Measurements from ENCODE around the gene CEP41. TPM values are rescaled to one million over a fixed set of nuclear protein-coding genes. Genes with fewer than 3 reads are reported as not detected.
"Not testable (repeated sequence)": the region's sequence is repeated elsewhere in the genome, so short reads cannot be mapped to it uniquely, and the experiment has no call there.

The CEP41 gene
- total RNA-seq, 2 experiments from 2014 or later = 27.1 to 28.7 TPM

DNA sequence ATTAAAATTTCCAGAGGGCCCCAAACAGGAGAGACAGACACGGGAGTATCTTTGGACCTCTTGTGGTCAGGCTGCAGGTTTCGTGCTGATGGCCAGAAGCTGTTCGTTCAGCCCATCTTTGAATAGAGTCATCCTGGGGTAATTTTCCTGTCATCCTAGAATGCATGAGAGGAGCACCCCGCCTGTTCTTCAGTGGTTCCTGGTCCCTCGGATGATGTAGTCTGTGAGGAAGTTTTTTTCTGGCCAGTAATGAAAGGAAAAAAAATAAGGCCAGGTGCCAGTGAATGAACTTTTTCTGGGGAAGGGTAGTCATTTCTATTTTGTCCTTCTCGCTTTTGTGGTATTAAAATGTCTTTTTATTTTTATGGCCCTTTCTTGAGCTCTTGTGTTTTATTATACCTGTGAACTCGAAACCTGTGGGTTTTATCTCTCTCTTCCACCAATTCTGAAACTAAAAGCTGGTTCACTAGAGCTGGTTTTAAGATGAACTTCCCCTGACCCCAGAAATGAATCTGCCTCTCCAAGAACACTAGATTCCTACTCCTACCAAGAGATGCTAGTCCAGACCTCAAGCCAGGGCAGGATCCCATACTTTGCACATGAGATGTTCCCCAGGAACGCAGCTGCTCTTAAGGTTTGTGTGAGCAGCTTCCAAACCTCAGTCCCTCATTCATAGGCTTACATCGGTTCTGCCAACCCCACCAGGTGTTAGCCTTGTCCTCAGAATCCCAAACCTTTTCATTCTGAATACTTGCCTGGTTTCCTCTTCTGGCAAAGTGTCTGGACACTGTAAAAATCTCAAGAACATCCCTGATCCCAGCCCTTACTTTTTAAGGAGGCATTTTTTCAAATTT lies 35.7 kb upstream of the CEP41 start:
- Mint-ChIP-seq H3K27me3 (no peaks in the 10 kb centered on the region), H3K4me3 (peak overlapping the region; percentile 46), H3K4me1 (peaks cover 17% of the 10 kb centered on the region), H3K27ac (peak overlapping the region; percentile 73), H3K36me3 (peaks cover 4% of the 10 kb centered on the region), H3K9me3 (peaks cover 7% of the 10 kb centered on the region)
- POLR2A ChIA-PET = interaction anchor here (0.5 to 1.7 kb wide), 4 partner anchors 35 to 1544 kb away, joined by 3 to 4 read pairs (median 3); partner anchors contain the start of gene CEP41
- no peak for DNase-seq
- ATAC-seq (ENCODE audit: low read depth) = peak; percentile 66

DNA sequence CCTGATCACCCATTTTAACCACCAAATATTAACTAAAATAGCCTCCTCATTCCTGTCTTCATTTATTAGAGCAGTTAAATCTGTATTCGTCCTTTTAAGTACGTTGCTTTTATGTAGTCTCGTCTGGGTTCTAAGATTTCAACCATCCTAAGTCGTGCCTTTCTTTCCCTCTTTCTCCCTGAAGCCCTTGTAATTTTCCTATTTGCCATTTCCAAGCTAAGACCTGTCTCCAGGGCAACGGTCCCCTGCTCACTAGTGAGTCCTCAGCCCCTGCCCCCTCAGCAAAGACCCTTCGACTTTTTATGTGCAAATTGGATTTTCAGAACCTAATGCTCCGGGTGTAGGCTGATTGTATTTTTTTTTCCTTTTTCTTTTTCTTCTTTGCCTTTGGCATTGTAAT lies 35.0 kb upstream of the CEP41 start:
- no peak for ATAC-seq (ENCODE audit: low read depth)
- peaks cover 7% of the 10 kb centered on the region for H3K9me3 Mint-ChIP-seq
- H3K27me3 Mint-ChIP-seq = no peaks in the 10 kb centered on the region
- DNase-seq = no peak
- H3K4me1 Mint-ChIP-seq = peaks cover 17% of the 10 kb centered on the region
- peaks cover 5% of the 10 kb centered on the region for H3K36me3 Mint-ChIP-seq
- H3K4me3 Mint-ChIP-seq = no peak overlapping the region
- no peak overlapping the region for H3K27ac Mint-ChIP-seq
- POLR2A ChIA-PET = no interaction called here

DNA sequence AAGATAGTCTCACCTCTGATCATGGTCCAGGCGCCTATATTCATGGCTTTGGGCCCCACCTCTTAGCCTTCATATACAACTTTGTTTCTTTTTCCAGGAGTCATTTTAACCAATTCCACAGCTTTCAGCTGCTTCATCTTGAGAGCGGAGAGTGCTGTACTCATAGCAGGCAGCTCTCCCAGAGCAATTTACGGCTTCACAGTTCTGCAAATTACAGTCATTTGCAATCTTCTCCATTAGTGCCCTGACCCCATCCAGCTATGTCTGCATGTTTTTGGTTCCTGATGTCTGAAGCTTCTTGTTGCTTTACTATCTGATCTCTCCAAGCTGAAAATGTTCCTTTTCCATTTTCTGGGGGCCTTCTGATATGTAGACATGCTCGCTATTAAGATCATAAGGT lies 33.1 kb upstream of the CEP41 start:
- Mint-ChIP-seq H3K9me3 (peaks cover 7% of the 10 kb centered on the region), H3K4me1 (peaks cover 19% of the 10 kb centered on the region), H3K27me3 (peaks cover 4% of the 10 kb centered on the region), H3K27ac (no peak overlapping the region), H3K4me3 (no peak overlapping the region), H3K36me3 (peaks cover 7% of the 10 kb centered on the region)
- POLR2A ChIA-PET = no interaction called here
- ATAC-seq (ENCODE audit: low read depth) = no peak
- DNase-seq = no peak

DNA sequence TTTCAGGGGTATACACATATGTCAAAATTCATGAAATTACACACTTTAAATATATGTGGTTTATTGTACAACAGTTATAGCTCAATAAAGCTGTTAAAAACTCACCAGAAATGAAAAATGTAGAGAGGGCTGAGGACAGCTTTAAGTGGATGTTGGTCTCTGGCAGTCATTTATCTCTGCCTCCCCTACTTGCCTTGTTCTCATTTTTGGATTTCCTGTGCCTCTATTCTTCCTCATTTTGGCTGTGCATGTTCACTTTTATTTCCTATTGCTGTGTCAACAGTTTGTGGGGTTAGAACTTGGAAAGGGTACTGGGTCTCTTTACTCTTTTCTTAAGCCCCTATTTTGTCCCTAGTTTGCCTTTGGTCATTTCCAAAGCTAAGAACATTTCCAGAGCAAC lies 32.5 kb upstream of the CEP41 start:
- H3K9me3 Mint-ChIP-seq = peaks cover 4% of the 10 kb centered on the region
- H3K4me1 Mint-ChIP-seq = peaks cover 19% of the 10 kb centered on the region
- H3K4me3 Mint-ChIP-seq = no peak overlapping the region
- POLR2A ChIA-PET = no interaction called here
- ATAC-seq (ENCODE audit: low read depth) (no peak), DNase-seq (no peak)
- peak overlapping the region; percentile 14 for H3K27ac Mint-ChIP-seq
- H3K27me3 Mint-ChIP-seq = peaks cover 6% of the 10 kb centered on the region
- H3K36me3 Mint-ChIP-seq = peaks cover 7% of the 10 kb centered on the region

DNA sequence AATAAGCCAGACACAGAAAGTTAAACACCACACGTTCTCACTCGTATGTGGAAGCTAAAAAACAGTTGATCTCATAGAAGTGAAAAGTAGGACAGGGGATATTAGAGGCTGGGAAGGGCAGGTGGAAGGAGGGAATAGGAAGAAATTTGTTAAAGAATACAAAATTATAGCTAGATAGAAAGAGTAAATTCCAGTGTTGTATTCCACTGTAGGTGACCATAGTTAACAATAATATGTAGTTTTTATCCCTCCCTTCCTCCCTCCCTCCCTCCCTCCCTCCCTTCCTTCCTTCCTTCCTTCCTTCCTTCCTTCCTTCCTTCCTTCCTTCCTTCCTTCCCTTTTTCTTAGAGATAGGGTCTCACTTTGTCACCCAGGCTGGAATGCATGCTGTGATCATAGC lies 31.2 kb upstream of the CEP41 start:
- H3K9me3 Mint-ChIP-seq = peaks cover 3% of the 10 kb centered on the region
- H3K27me3 Mint-ChIP-seq = peaks cover 6% of the 10 kb centered on the region
- H3K4me1 Mint-ChIP-seq = peaks cover 19% of the 10 kb centered on the region
- no peak overlapping the region for H3K4me3 Mint-ChIP-seq
- peaks cover 7% of the 10 kb centered on the region for H3K36me3 Mint-ChIP-seq
- POLR2A ChIA-PET = no interaction called here
- no peak overlapping the region for H3K27ac Mint-ChIP-seq
- DNase-seq (no peak), ATAC-seq (ENCODE audit: low read depth) (no peak)

DNA sequence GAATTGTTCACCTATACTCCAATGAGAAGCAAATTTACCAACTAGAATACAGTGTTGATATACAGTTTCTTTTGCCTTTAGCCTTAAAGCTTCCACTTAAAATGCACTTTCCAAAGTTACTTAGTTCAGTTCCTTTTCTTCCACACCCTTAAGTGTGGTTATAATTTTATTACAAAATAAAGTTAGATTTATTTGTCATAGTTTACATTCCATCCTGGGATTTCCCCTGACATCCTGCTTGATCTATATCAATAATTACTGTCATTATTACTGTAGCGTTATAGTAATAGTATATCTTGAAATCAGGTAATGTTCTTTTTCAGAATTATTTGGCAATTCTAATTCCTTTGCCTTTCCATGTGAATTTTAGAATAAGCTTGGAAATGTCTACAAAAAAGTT lies 27.8 kb upstream of the CEP41 start:
- POLR2A ChIA-PET = no interaction called here

DNA sequence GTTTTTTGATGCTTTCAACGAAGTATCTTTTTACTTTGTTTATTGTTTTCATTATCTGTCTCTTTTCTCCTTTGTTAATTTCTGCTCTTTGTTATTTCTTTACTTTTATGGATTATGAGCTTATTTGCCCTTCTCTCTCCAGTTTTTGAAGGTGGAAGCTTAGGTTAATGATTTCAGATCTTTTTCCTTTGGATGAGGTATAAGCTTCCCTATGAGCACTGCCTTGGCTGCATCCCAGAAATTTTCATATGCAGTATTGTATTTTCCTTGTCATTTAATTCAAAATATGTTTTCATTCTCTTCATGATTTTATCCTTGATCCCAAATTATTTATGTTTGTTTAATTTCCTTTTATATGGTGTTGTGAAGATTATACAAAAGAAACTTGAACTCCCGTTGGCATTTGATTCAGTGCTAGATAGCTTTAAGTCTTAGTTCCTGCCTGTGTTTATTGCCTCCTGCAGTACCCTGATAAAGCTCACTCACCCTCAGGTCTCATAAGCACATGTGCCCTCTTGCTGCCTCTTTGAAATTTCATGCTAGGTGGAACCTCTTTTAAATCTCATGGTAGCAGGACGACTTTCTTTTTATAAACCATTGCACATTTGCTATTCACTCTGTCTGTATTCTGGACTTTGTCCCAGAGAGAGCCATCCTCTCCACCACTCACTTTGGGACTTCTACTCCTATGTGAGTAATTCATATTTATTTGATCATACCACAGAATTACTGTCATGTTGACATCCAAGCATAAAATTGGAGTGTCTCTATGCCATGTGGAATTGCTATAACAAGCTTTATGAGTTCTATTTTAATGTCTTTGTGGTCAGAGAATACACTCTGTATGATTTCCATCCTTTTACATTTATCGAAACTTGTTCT lies 23.0 kb upstream of the CEP41 start:
- H3K4me3 Mint-ChIP-seq = no peak overlapping the region
- no peak for ATAC-seq (ENCODE audit: low read depth)

More for the DNA sequence above, 27.8 kb upstream of the CEP41 start:
- no peak overlapping the region for H3K4me3 Mint-ChIP-seq
- peaks cover 6% of the 10 kb centered on the region for H3K27me3 Mint-ChIP-seq
- peaks cover 3% of the 10 kb centered on the region for H3K9me3 Mint-ChIP-seq
- ATAC-seq (ENCODE audit: low read depth) (no peak), DNase-seq (no peak)
- no peak overlapping the region for H3K27ac Mint-ChIP-seq
- H3K4me1 Mint-ChIP-seq = peaks cover 12% of the 10 kb centered on the region
- peaks cover 9% of the 10 kb centered on the region for H3K36me3 Mint-ChIP-seq

DNA sequence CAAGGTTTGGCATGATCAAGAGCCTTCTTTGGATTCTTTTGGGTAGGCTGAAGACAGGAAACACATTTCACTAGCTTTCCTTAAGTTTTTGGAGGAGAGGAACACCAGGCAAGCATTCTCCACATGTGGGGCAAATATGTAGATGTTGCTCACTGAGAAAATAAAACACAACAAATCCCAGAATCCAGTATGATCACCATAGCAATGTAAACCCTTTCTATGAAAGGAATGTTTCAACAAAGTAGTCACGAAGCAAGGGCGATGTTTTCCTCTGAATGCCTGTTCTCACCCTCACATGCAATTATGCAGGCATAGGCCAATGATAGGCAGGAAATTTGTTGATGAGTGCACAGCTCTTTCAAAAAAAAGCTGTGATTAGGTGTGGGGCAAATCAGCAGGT lies 20.5 kb upstream of the CEP41 start:
- H3K4me1 Mint-ChIP-seq = peaks cover 12% of the 10 kb centered on the region
- H3K27ac Mint-ChIP-seq = no peak overlapping the region
- DNase-seq (no peak), ATAC-seq (ENCODE audit: low read depth) (no peak)
- H3K36me3 Mint-ChIP-seq = peaks cover 18% of the 10 kb centered on the region
- no peaks in the 10 kb centered on the region for H3K27me3 Mint-ChIP-seq
- no peak overlapping the region for H3K4me3 Mint-ChIP-seq
- POLR2A ChIA-PET = interaction anchor here (0.7 kb wide), 1 partner anchor 93 kb away, joined by 3 read pairs; no protein-coding TSS in a partner anchor
- peaks cover 8% of the 10 kb centered on the region for H3K9me3 Mint-ChIP-seq

More for the DNA sequence above, 23.0 kb upstream of the CEP41 start:
- no peak for DNase-seq
- Mint-ChIP-seq H3K27me3 (peaks cover 1% of the 10 kb centered on the region), H3K36me3 (peaks cover 13% of the 10 kb centered on the region), H3K27ac (no peak overlapping the region), H3K9me3 (peaks cover 8% of the 10 kb centered on the region), H3K4me1 (peaks cover 4% of the 10 kb centered on the region)
- POLR2A ChIA-PET = no interaction called here

DNA sequence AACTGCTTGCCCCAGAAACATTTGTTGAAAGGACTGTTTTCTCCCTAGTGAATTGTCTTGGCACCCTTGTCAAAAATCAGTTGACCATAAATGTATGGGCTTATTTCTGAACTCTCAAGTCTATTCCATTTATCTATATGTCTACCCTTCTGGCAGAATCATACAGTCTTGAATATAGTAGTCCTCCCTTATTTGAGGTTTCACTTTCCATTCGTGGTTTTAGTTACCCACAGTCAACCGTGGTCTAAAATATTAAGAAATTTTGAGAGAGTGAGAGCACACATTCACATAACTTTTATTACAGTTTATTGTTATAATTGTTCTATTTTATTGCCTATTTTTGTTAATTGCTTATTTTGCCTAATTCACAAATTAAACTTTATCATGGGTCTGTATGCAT lies 17.4 kb upstream of the CEP41 start:
- H3K27me3 Mint-ChIP-seq = no peaks in the 10 kb centered on the region
- peak; percentile 86 for ATAC-seq (ENCODE audit: low read depth)
- POLR2A ChIA-PET = interaction anchor here (0.6 kb wide), 1 partner anchor 25 kb away, joined by 3 read pairs; no protein-coding TSS in a partner anchor

DNA sequence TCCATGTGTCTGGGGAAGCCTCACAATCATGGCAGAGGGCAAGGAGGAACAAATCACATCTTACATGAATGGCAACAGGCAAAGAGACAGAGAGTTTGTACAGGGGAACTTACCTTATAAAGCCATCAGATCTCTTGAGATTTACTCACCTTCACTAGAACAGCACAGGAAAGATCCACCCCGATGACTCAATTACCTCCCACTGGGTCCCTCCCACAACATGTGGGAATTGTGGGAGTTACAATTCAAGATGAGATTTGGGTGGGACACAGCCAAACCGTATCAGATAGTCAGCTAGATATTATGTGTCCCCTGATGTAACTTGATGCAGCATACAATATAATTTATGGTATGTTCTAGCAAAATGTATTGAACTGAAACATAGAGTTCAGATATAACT lies 14.1 kb upstream of the CEP41 start:
- Mint-ChIP-seq H3K9me3 (peaks cover 6% of the 10 kb centered on the region), H3K4me3 (no peak overlapping the region), H3K27me3 (no peaks in the 10 kb centered on the region), H3K4me1 (peaks cover 18% of the 10 kb centered on the region), H3K27ac (no peak overlapping the region), H3K36me3 (peaks cover 16% of the 10 kb centered on the region)
- DNase-seq (no peak), ATAC-seq (ENCODE audit: low read depth) (no peak)
- POLR2A ChIA-PET = interaction anchor here (0.6 to 1.4 kb wide), 2 partner anchors 14 to 22 kb away, joined by 4 read pairs; partner anchors contain the start of gene CEP41

More for the DNA sequence above, 17.4 kb upstream of the CEP41 start:
- Mint-ChIP-seq H3K9me3 (peaks cover 8% of the 10 kb centered on the region), H3K27ac (peak overlapping the region; percentile 85), H3K36me3 (peaks cover 17% of the 10 kb centered on the region), H3K4me1 (peaks cover 18% of the 10 kb centered on the region), H3K4me3 (peak overlapping the region; percentile 70)
- no peak for DNase-seq

DNA sequence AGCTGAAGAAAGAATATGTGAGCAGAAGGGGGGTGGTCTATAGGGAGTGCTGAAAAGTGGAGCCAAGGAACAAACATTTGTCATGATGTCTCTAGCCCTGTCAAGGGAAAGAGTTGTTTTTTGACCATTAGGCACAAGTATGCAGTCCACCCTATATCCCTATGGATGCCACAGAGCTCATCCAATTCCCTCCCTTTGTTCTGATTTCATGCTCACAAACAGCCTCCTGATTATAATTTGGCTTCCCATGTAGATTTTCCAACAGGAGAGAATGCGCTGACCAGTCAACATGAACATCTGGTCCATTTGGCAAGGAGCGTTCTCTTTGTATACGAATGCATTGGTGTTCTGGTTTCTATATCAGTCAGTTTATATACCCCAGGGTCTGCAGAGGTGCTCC lies 12.1 kb upstream of the CEP41 start:
- no peak for ATAC-seq (ENCODE audit: low read depth)
- DNase-seq = no peak
- H3K4me3 Mint-ChIP-seq = no peak overlapping the region
- H3K36me3 Mint-ChIP-seq = peaks cover 4% of the 10 kb centered on the region
- POLR2A ChIA-PET = interaction anchor here (0.8 kb wide), 1 partner anchor 9 kb away, joined by 3 read pairs; no protein-coding TSS in a partner anchor
- H3K9me3 Mint-ChIP-seq = peaks cover 4% of the 10 kb centered on the region
- no peak overlapping the region for H3K27ac Mint-ChIP-seq
- peaks cover 10% of the 10 kb centered on the region for H3K4me1 Mint-ChIP-seq
- H3K27me3 Mint-ChIP-seq = no peaks in the 10 kb centered on the region

DNA sequence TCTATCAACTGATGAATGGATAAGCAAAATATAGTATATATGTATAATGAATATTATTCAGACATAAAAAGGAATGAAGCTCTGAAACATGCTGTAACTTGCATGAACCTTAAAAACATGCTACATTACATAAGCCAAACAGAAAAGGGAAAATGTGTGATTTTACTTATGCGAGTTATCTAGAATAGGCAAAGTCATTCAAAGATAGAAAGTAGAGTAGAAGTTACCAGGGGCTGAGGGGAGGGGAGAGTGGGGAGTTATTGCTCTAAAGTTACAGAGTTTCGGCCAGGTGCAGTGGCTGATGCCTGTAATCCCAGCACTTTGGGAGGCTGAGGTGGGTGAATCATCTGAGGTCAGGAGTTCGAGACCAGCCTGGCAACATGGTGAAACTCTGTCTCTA lies 10.5 kb upstream of the CEP41 start:
- H3K36me3 Mint-ChIP-seq = peaks cover 12% of the 10 kb centered on the region
- H3K27ac Mint-ChIP-seq; ATAC-seq (ENCODE audit: low read depth); H3K4me1 Mint-ChIP-seq; H3K4me3 Mint-ChIP-seq; POLR2A ChIA-PET; H3K27me3 Mint-ChIP-seq; H3K9me3 Mint-ChIP-seq; DNase-seq: not testable (repeated sequence)

DNA sequence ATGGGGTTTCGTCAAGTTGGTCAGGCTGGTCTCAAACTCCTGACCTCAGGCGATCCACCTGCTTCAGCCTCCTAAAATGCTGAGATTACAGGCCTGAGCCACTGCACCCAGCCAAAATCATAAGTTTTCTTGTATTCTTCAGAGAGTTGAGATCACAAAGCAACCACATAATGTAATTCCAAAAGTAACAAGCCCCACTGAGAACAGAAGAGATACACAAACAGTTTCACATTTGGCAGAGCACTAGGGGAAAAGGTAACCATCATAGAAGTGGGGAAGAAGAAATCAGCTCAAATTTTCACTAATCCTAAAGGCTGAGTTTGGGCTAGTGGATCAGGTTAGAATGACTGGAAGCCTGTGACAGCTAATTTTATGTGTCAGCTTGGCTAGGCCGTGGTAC lies 5.4 kb upstream of the CEP41 start:
- Mint-ChIP-seq H3K36me3 (peaks cover 12% of the 10 kb centered on the region), H3K4me1 (peaks cover 18% of the 10 kb centered on the region), H3K9me3 (peaks cover 8% of the 10 kb centered on the region), H3K4me3 (no peak overlapping the region), H3K27me3 (no peaks in the 10 kb centered on the region), H3K27ac (no peak overlapping the region)
- POLR2A ChIA-PET = interaction anchor here (0.7 kb wide), 1 partner anchor 12 kb away, joined by 3 read pairs; no protein-coding TSS in a partner anchor
- ATAC-seq (ENCODE audit: low read depth) (no peak), DNase-seq (no peak)

All from activated naive CD8-positive, alpha-beta T cell treated with anti-CD3 and anti-CD28 coated beads, Interleukin-2, amount 10 ng/mL, durations not matched to agents 7 days and 5 days (primary cell).